Activated CD4-positive, alpha-beta memory T cell treated with anti-CD3 and anti-CD28 coated beads, Interleukin-2, amount 10 ng/mL, durations not matched to agents 7 days and 5 days (primary cell): Measurements from ENCODE around the gene GNAT2. TPM values are rescaled to one million over a fixed set of nuclear protein-coding genes. Genes with fewer than 3 reads are reported as not detected.

Experiments used
- CTCF ChIA-PET: fragments of 350-600 bp; sonication (Branson Sonifier 250); formaldehyde crosslinking; loops from one replicate; lab custom pipeline; 2021; ENCODE audit warnings: antibody characterized with exemption, inconsistent platforms; lab: Charles Lee
- POLR2A ChIA-PET: fragments of 350-600 bp; sonication (Branson Sonifier 250); formaldehyde crosslinking; loops from one replicate; lab custom pipeline; 2021; ENCODE audit warnings: antibody characterized with exemption; lab: Charles Lee
- DNase-seq: peaks from one replicate; pipeline ENCODE4 v3.0.0-alpha.2; 2020
- H3K27ac Mint-ChIP-seq: one replicate; pipeline ENCODE4 v1.8.0; 2021; ENCODE audit warnings: mild to moderate bottlenecking, mixed read lengths
- H3K27me3 Mint-ChIP-seq: one replicate; pipeline ENCODE4 v1.8.0; 2021; ENCODE audit warnings: mixed read lengths
- H3K36me3 Mint-ChIP-seq: one replicate; pipeline ENCODE4 v1.8.0; 2021; ENCODE audit warnings: low read depth, mixed read lengths
- H3K4me1 Mint-ChIP-seq: one replicate; pipeline ENCODE4 v1.8.0; 2021; ENCODE audit warnings: mixed read lengths
- H3K4me3 Mint-ChIP-seq: one replicate; pipeline ENCODE4 v1.8.0; 2021; ENCODE audit warnings: mild to moderate bottlenecking, mixed read lengths
- H3K9me3 Mint-ChIP-seq: one replicate; pipeline ENCODE4 v1.8.0; 2021; ENCODE audit warnings: mixed read lengths
- total RNA-seq, 2 experiments: library from RNA; stranded (reverse); gene quantifications; one replicate each; pipeline ENCODE4 v1.2.3, GENCODE V29; 2021

The GNAT2 gene
- total RNA-seq, 2 experiments from 2014 or later = not detected

- Mint-ChIP-seq H3K27me3 (peaks cover 35% of the 10 kb centered on the region), H3K4me1 (peaks cover 21% of the 10 kb centered on the region), H3K4me3 (peak within 1 kb of the TSS; percentile 77), H3K27ac (peak within 1 kb of the TSS; percentile 60), H3K9me3 (no peaks in the 10 kb centered on the region), H3K36me3 (no peaks in the 10 kb centered on the region)
- CTCF ChIA-PET = interaction anchor here (0.8 to 1.9 kb wide), 6 partner anchors 10 to 328 kb away, joined by 3 to 24 read pairs (median 4); partner anchors contain the start of gene AHCYL1
- POLR2A ChIA-PET = interaction anchor here (0.6 to 2.4 kb wide), 4 partner anchors 13 to 379 kb away, joined by 4 to 5 read pairs (median 4); partner anchors contain the start of gene AHCYL1
- DNase-seq = peak; percentile 71
Measured at GRCh38 chr1:109655615-109656519, 36.5 kb upstream of the GNAT2 start, which contains the start of gene GSTM4. Gene GSTM4, plus strand, starts transcription at chr1:109656099. Its CDS starts 291 bp downstream, at chr1:109656390.

GRCh38 chr1:109654519-109654918 is 35.1 kb upstream of the GNAT2 start:
- Mint-ChIP-seq H3K4me1 (peaks cover 22% of the 10 kb centered on the region), H3K9me3 (no peaks in the 10 kb centered on the region), H3K4me3 (no peak overlapping the region), H3K36me3 (no peaks in the 10 kb centered on the region), H3K27me3 (peaks cover 44% of the 10 kb centered on the region), H3K27ac (no peak overlapping the region)
- no peak for DNase-seq
- CTCF ChIA-PET = interaction anchor here (1.9 kb wide), 1 partner anchor 14 kb away, joined by 24 read pairs; no protein-coding TSS in a partner anchor
- POLR2A ChIA-PET = interaction anchor here (0.7 kb wide), 1 partner anchor 106 kb away, joined by 4 read pairs; the partner anchor contains the start of gene GNAI3

GRCh38 chr1:109653306-109653705 is 33.9 kb upstream of the GNAT2 start:
- ChIA-PET POLR2A (no interaction called here), CTCF (interaction anchor here (1.3 to 5.9 kb wide), 2 partner anchors 13 to 124 kb away, joined by 4 to 61 read pairs; no protein-coding TSS in a partner anchor)
- DNase-seq = no peak
- peaks cover 28% of the 10 kb centered on the region for H3K4me1 Mint-ChIP-seq
- H3K36me3 Mint-ChIP-seq = no peaks in the 10 kb centered on the region
- H3K27me3 Mint-ChIP-seq = peaks cover 49% of the 10 kb centered on the region
- no peak overlapping the region for H3K4me3 Mint-ChIP-seq
- H3K9me3 Mint-ChIP-seq = no peaks in the 10 kb centered on the region
- H3K27ac Mint-ChIP-seq = no peak overlapping the region

GRCh38 chr1:109652402-109652801 is 33.0 kb upstream of the GNAT2 start:
- DNase-seq = no peak
- POLR2A ChIA-PET = interaction anchor here (1.5 to 1.7 kb wide), 2 partner anchors 104 to 122 kb away, joined by 3 to 5 read pairs; partner anchors contain the start of gene GNAI3
- no peaks in the 10 kb centered on the region for H3K36me3 Mint-ChIP-seq
- H3K4me3 Mint-ChIP-seq = no peak overlapping the region
- no peak overlapping the region for H3K27ac Mint-ChIP-seq
- H3K4me1 Mint-ChIP-seq = peaks cover 28% of the 10 kb centered on the region
- H3K27me3 Mint-ChIP-seq = peaks cover 51% of the 10 kb centered on the region
- CTCF ChIA-PET = interaction anchor here (0.7 to 5.9 kb wide), 5 partner anchors 9 to 332 kb away, joined by 3 to 61 read pairs (median 4); partner anchors contain the start of gene AHCYL1
- no peaks in the 10 kb centered on the region for H3K9me3 Mint-ChIP-seq

GRCh38 chr1:109650609-109651008 is 31.2 kb upstream of the GNAT2 start:
- H3K4me3 Mint-ChIP-seq = no peak overlapping the region
- peaks cover 18% of the 10 kb centered on the region for H3K4me1 Mint-ChIP-seq
- peaks cover 53% of the 10 kb centered on the region for H3K27me3 Mint-ChIP-seq
- POLR2A ChIA-PET = interaction anchor here (1.2 to 1.7 kb wide), 3 partner anchors 33 to 104 kb away, joined by 3 to 4 read pairs (median 3); partner anchors contain the start of gene GNAI3
- no peaks in the 10 kb centered on the region for H3K9me3 Mint-ChIP-seq
- no peak for DNase-seq
- H3K36me3 Mint-ChIP-seq = no peaks in the 10 kb centered on the region
- CTCF ChIA-PET = interaction anchor here (0.9 to 5.9 kb wide), 8 partner anchors 8 to 395 kb away, joined by 3 to 61 read pairs (median 10); partner anchors contain the start of gene AHCYL1
- no peak overlapping the region for H3K27ac Mint-ChIP-seq

- Mint-ChIP-seq H3K4me1 (peaks cover 9% of the 10 kb centered on the region), H3K27ac (no peak overlapping the region), H3K9me3 (no peaks in the 10 kb centered on the region), H3K4me3 (no peak overlapping the region), H3K36me3 (no peaks in the 10 kb centered on the region), H3K27me3 (peaks cover 46% of the 10 kb centered on the region)
- CTCF ChIA-PET = interaction anchor here (1.1 to 5.9 kb wide), 6 partner anchors 9 to 397 kb away, joined by 3 to 61 read pairs (median 12); partner anchors contain the start of gene AHCYL1
- DNase-seq = no peak
- POLR2A ChIA-PET = interaction anchor here (1.5 to 1.7 kb wide), 2 partner anchors 101 to 103 kb away, joined by 3 to 4 read pairs; partner anchors contain the start of gene GNAI3
Measured at GRCh38 chr1:109649491-109649914, 30.1 kb upstream of the GNAT2 start.

- Mint-ChIP-seq H3K27ac (no peak overlapping the region), H3K4me3 (no peak overlapping the region), H3K27me3 (peaks cover 12% of the 10 kb centered on the region), H3K4me1 (peaks cover 25% of the 10 kb centered on the region), H3K9me3 (no peaks in the 10 kb centered on the region), H3K36me3 (no peaks in the 10 kb centered on the region)
- CTCF ChIA-PET = interaction anchor here (0.7 to 2.7 kb wide), 8 partner anchors 16 to 994 kb away, joined by 3 to 31 read pairs (median 4); partner anchors contain the start of gene AHCYL1
- no peak for DNase-seq
- POLR2A ChIA-PET = interaction anchor here (1.7 kb wide), 1 partner anchor 96 kb away, joined by 6 read pairs; the partner anchor contains the start of gene GNAI3
Measured at GRCh38 chr1:109644670-109645069, 25.3 kb upstream of the GNAT2 start.

GRCh38 chr1:109643385-109644230 is 24.2 kb upstream of the GNAT2 start:
- Mint-ChIP-seq H3K27ac (no peak overlapping the region), H3K9me3 (no peaks in the 10 kb centered on the region), H3K4me1 (peaks cover 18% of the 10 kb centered on the region), H3K27me3 (peaks cover 7% of the 10 kb centered on the region), H3K4me3 (no peak overlapping the region), H3K36me3 (no peaks in the 10 kb centered on the region)
- CTCF ChIA-PET = interaction anchor here (0.7 to 2.7 kb wide), 13 partner anchors 8 to 993 kb away, joined by 3 to 31 read pairs (median 3); partner anchors contain the start of gene AHCYL1
- DNase-seq = peak; percentile 88
- POLR2A ChIA-PET = no interaction called here

- DNase-seq = no peak
- Mint-ChIP-seq H3K27me3 (peaks cover 5% of the 10 kb centered on the region), H3K36me3 (no peaks in the 10 kb centered on the region), H3K4me3 (no peak overlapping the region), H3K4me1 (peaks cover 18% of the 10 kb centered on the region), H3K27ac (no peak overlapping the region), H3K9me3 (no peaks in the 10 kb centered on the region)
- CTCF ChIA-PET = interaction anchor here (0.9 to 2.7 kb wide), 9 partner anchors 9 to 342 kb away, joined by 3 to 31 read pairs (median 5); partner anchors contain the start of gene AHCYL1
- POLR2A ChIA-PET = no interaction called here
Measured at GRCh38 chr1:109642626-109643025, 23.2 kb upstream of the GNAT2 start.

- H3K27ac Mint-ChIP-seq = no peak overlapping the region
- H3K36me3 Mint-ChIP-seq = no peaks in the 10 kb centered on the region
- peaks cover 18% of the 10 kb centered on the region for H3K4me1 Mint-ChIP-seq
- ChIA-PET POLR2A (interaction anchor here (2.5 kb wide), 1 partner anchor 96 kb away, joined by 22 read pairs; no protein-coding TSS in a partner anchor), CTCF (interaction anchor here (1.5 to 7.3 kb wide), 11 partner anchors 9 to 342 kb away, joined by 3 to 149 read pairs (median 24); partner anchors contain the start of genes AHCYL1, GPR61 and GSTM4)
- DNase-seq = no peak
- no peak overlapping the region for H3K4me3 Mint-ChIP-seq
- H3K9me3 Mint-ChIP-seq = no peaks in the 10 kb centered on the region
- peaks cover 3% of the 10 kb centered on the region for H3K27me3 Mint-ChIP-seq
Measured at GRCh38 chr1:109641861-109642260, 22.4 kb upstream of the GNAT2 start.

GRCh38 chr1:109641078-109641740 is 21.8 kb upstream of the GNAT2 start:
- Mint-ChIP-seq H3K27me3 (peaks cover 3% of the 10 kb centered on the region), H3K36me3 (no peaks in the 10 kb centered on the region), H3K27ac (no peak overlapping the region), H3K4me1 (peaks cover 18% of the 10 kb centered on the region), H3K9me3 (no peaks in the 10 kb centered on the region), H3K4me3 (no peak overlapping the region)
- DNase-seq = no peak
- CTCF ChIA-PET = interaction anchor here (0.6 to 7.3 kb wide), 35 partner anchors 9 to 412 kb away, joined by 3 to 149 read pairs (median 7); partner anchors contain the start of genes AHCYL1, GNAI3, GPR61 and GSTM4
- POLR2A ChIA-PET = interaction anchor here (1.6 to 3.1 kb wide), 5 partner anchors 21 to 147 kb away, joined by 6 to 30 read pairs (median 12); partner anchors contain the start of genes AMPD2, CYB561D1, GNAI3 and GNAT2
